Neural cell (in vitro differentiated cells): Measurements from ENCODE around the gene DDX41. TPM values are rescaled to one million over a fixed set of nuclear protein-coding genes. Genes with fewer than 3 reads are reported as not detected.

Source experiments
- H2AFZ ChIP-seq: fragments of 200-600, 300-800 bp; sonication (generic), shearing (Covaris generic); 2 replicates; pipeline ENCODE4 v1.6.0; 2014; ENCODE audit warnings: low read depth, mild to moderate bottlenecking, antibody characterized with exemption, low read length, moderate library complexity
- H3F3A ChIP-seq: fragments of 200-600 bp; shearing (Covaris generic); 2 replicates; pipeline ENCODE4 v1.6.1; 2016; ENCODE audit warnings: mild to moderate bottlenecking, moderate library complexity, mixed read lengths, antibody characterized with exemption, low read length; ENCODE audit not compliant: insufficient read depth, poor library complexity, severe bottlenecking
- H3K27ac ChIP-seq: fragments of 200-600, 300-800 bp; sonication (generic), shearing (Covaris generic); 2 replicates; pipeline ENCODE4 v1.5.1; 2014; ENCODE audit warnings: mild to moderate bottlenecking, low read length, moderate library complexity
- H3K27me3 ChIP-seq: fragments of 300-800, 200-600 bp; sonication (generic), shearing (Covaris generic); 2 replicates; pipeline ENCODE4 v1.6.0; 2014; ENCODE audit warnings: mild to moderate bottlenecking, low read depth, low read length, moderate library complexity; ENCODE audit not compliant: insufficient read depth
- H3K36me3 ChIP-seq: fragments of 300-800, 200-600 bp; sonication (generic), shearing (Covaris generic); 2 replicates; pipeline ENCODE4 v1.5.1; 2014; ENCODE audit warnings: mild to moderate bottlenecking, antibody characterized with exemption, low read length, moderate library complexity; ENCODE audit not compliant: insufficient read depth
- H3K4me2 ChIP-seq: fragments of 300-800, 200-600 bp; sonication (generic), shearing (Covaris generic); 2 replicates; pipeline ENCODE4 v1.6.0; 2014; ENCODE audit warnings: mild to moderate bottlenecking, low read length
- H3K4me3 ChIP-seq: fragments of 300-800, 200-600 bp; sonication (generic), shearing (Covaris generic); 2 replicates; pipeline ENCODE4 v1.5.1; 2014; ENCODE audit warnings: mild to moderate bottlenecking, low read length, moderate library complexity
- H3K79me2 ChIP-seq: fragments of 200-600 bp; shearing (Covaris generic); replicated peaks from 2 replicates; pipeline ENCODE4 v1.6.0; 2014; ENCODE audit warnings: mild to moderate bottlenecking, low read length, moderate library complexity; ENCODE audit not compliant: insufficient read depth
- H3K9ac ChIP-seq: fragments of 300-800, 200-600 bp; sonication (generic), shearing (Covaris generic); 2 replicates; pipeline ENCODE4 v1.6.1; 2016; ENCODE audit warnings: mild to moderate bottlenecking, low read length, mixed read lengths
- H3K9me2 ChIP-seq: fragments of 200-600 bp; shearing (Covaris generic); 2 replicates; pipeline ENCODE4 v1.6.1; 2016; ENCODE audit warnings: mild to moderate bottlenecking, low read length, mixed read lengths; ENCODE audit not compliant: insufficient read depth
- H3K9me3 ChIP-seq: fragments of 200-600, 300-800 bp; sonication (generic), shearing (Covaris generic); 2 replicates; pipeline ENCODE4 v1.6.1; 2016; ENCODE audit warnings: mild to moderate bottlenecking, mixed run types, low read length, moderate library complexity, mixed read lengths
- H4K20me1 ChIP-seq: fragments of 200-600 bp; shearing (Covaris generic); 2 replicates; pipeline ENCODE4 v1.6.1; 2016; ENCODE audit warnings: mild to moderate bottlenecking, mixed run types; ENCODE audit not compliant: insufficient read depth
- CTCF ChIP-seq: fragments of 450-650 bp; IDR thresholded peaks from 2 replicates; pipeline ENCODE4 v1.5.1; 2014; ENCODE audit warnings: antibody characterized with exemption, mild to moderate bottlenecking, moderate library complexity; ENCODE audit not compliant: poor library complexity, severe bottlenecking
- EP300 ChIP-seq: fragments of 450-650 bp; conservative IDR thresholded peaks from 2 replicates; pipeline ENCODE4 v1.6.1; 2014; ENCODE audit warnings: antibody characterized with exemption, mild to moderate bottlenecking, moderate library complexity; ENCODE audit not compliant: poor library complexity, severe bottlenecking
- EZH2 ChIP-seq: fragments of 200-600, 300-800 bp; shearing (Covaris generic), sonication (generic); IDR thresholded peaks from 2 replicates; pipeline ENCODE4 v1.6.1; 2014; ENCODE audit warnings: antibody characterized with exemption, low read length, borderline replicate concordance, mild to moderate bottlenecking; ENCODE audit not compliant: insufficient read depth, poor library complexity, severe bottlenecking
- MXI1 ChIP-seq: fragments of 450-650 bp; conservative IDR thresholded peaks from 2 replicates; pipeline ENCODE4 v1.6.1; 2014; ENCODE audit warnings: antibody characterized with exemption, mild to moderate bottlenecking; ENCODE audit not compliant: poor library complexity, severe bottlenecking
- POLR2AphosphoS5 ChIP-seq: IDR thresholded peaks from 2 replicates; pipeline ENCODE4 v1.6.1; 2012
- RAD21 ChIP-seq: fragments of 450-650 bp; conservative IDR thresholded peaks from 2 replicates; pipeline ENCODE4 v1.6.1; 2014; ENCODE audit warnings: antibody characterized with exemption, mild to moderate bottlenecking, moderate library complexity
- REST ChIP-seq: IDR thresholded peaks from 2 replicates; pipeline ENCODE4 v1.6.1; 2012; ENCODE audit warnings: borderline replicate concordance
- SMC3 ChIP-seq: fragments of 450-650 bp; conservative IDR thresholded peaks from 2 replicates; pipeline ENCODE4 v1.6.1; 2014; ENCODE audit warnings: antibody characterized with exemption, mild to moderate bottlenecking, moderate library complexity; ENCODE audit not compliant: poor library complexity
- TAF1 ChIP-seq: IDR thresholded peaks from 2 replicates; pipeline ENCODE4 v1.6.1; 2012; ENCODE audit warnings: low read depth
- polyA plus RNA-seq: library from polyadenylated mRNA; depleted of rRNA; stranded (reverse); fragments of >200 nt; gene quantifications from 2 replicates; pipeline ENCODE4 v1.2.3, GENCODE V29; 2014

The DDX41 gene
- polyA plus RNA-seq, 1 donor from 2014 or later = 113 TPM

- Histone ChIP-seq H3K79me2 (peaks cover 9% of the 10 kb centered on the region), H3K9ac (no peak overlapping the region)
- TF ChIP-seq POLR2AphosphoS5 = no peak
- TF ChIP-seq EZH2 = no peak
- TF ChIP-seq RAD21 = no peak
- TF ChIP-seq TAF1 = no peak
- TF ChIP-seq MXI1 = no peak
- TF ChIP-seq EP300 = no peak
- no peak for TF ChIP-seq CTCF
- no peak for TF ChIP-seq REST
- no peak for TF ChIP-seq SMC3
These were observed 22.1 kb upstream of the DDX41 start for GRCh38 chr5:177538876-177539275.

GRCh38 chr5:177537389-177538361 lies 20.9 kb upstream of the DDX41 start:
- no peak for TF ChIP-seq TAF1
- TF ChIP-seq SMC3 = no peak
- no peak for TF ChIP-seq EP300
- TF ChIP-seq POLR2AphosphoS5 = no peak
- TF ChIP-seq EZH2 = no peak
- TF ChIP-seq RAD21 = no peak
- TF ChIP-seq MXI1 = no peak
- TF ChIP-seq CTCF = no peak
- no peak for TF ChIP-seq REST
- peaks cover 9% of the 10 kb centered on the region for H3K79me2 ChIP-seq
- no peaks in the 10 kb centered on the region for H3K27me3 ChIP-seq
- H3F3A ChIP-seq = no peaks in the 10 kb centered on the region
- no peak overlapping the region for H3K9ac ChIP-seq
- H3K9me3 ChIP-seq = no peaks in the 10 kb centered on the region
- H3K4me3 ChIP-seq = no peak overlapping the region
- H3K36me3 ChIP-seq = peaks cover 8% of the 10 kb centered on the region
- H3K4me2 ChIP-seq = no peak overlapping the region
- H3K9me2 ChIP-seq = no peaks in the 10 kb centered on the region
- H4K20me1 ChIP-seq = no peaks in the 10 kb centered on the region
- H3K27ac ChIP-seq = no peak overlapping the region
- H2AFZ ChIP-seq = no peak overlapping the region

More at GRCh38 chr5:177538876-177539275, 22.1 kb upstream of the DDX41 start:
- no peaks in the 10 kb centered on the region for H3F3A ChIP-seq
- H3K9me2 ChIP-seq = no peaks in the 10 kb centered on the region
- no peak overlapping the region for H3K4me3 ChIP-seq
- peaks cover 12% of the 10 kb centered on the region for H3K36me3 ChIP-seq
- H4K20me1 ChIP-seq = no peaks in the 10 kb centered on the region
- no peak overlapping the region for H2AFZ ChIP-seq
- no peak overlapping the region for H3K4me2 ChIP-seq
- H3K27ac ChIP-seq = no peak overlapping the region
- no peaks in the 10 kb centered on the region for H3K27me3 ChIP-seq
- no peaks in the 10 kb centered on the region for H3K9me3 ChIP-seq
